ENCODE data around the gene TIAM1. TPM values are rescaled to one million over a fixed set of nuclear protein-coding genes. Genes with fewer than 3 reads are reported as not detected.

The TIAM1 gene
- total RNA-seq, 1 donor from 2014 or later = 23.3 TPM

DNA sequence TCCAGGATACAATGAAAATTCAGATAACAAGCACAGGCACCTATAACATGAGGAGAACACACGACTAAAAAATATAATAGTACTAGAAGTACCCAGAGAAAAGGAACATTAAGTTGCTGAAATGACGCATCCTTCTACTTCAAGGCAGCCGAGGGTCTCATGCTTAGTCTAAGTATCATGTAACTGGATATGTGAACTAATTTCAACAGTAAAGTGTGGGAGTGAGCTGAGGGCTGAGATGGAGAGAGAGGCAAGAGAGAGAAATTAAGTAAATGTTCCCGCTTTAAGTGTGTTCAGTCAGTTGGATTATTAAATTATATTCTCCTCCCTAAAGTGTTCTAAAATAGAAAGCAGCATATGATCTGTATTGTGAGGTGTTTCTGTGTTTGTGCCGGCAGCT is 153.5 kb downstream of the TIAM1 start:
- no peak for DNase-seq
- no peaks in the 10 kb centered on the region for H3K27me3 Mint-ChIP-seq (ENCODE audit: unreplicated experiment)
- H3K9me3 Mint-ChIP-seq (ENCODE audit: unreplicated experiment) = no peaks in the 10 kb centered on the region
- no peak overlapping the region for H3K4me3 Mint-ChIP-seq (ENCODE audit: unreplicated experiment)
- H3K4me1 Mint-ChIP-seq (ENCODE audit: low read depth, unreplicated experiment) = no peaks in the 10 kb centered on the region
- H3K36me3 Mint-ChIP-seq (ENCODE audit: unreplicated experiment) = no peaks in the 10 kb centered on the region
- TF ChIP-seq, protein P1, sequence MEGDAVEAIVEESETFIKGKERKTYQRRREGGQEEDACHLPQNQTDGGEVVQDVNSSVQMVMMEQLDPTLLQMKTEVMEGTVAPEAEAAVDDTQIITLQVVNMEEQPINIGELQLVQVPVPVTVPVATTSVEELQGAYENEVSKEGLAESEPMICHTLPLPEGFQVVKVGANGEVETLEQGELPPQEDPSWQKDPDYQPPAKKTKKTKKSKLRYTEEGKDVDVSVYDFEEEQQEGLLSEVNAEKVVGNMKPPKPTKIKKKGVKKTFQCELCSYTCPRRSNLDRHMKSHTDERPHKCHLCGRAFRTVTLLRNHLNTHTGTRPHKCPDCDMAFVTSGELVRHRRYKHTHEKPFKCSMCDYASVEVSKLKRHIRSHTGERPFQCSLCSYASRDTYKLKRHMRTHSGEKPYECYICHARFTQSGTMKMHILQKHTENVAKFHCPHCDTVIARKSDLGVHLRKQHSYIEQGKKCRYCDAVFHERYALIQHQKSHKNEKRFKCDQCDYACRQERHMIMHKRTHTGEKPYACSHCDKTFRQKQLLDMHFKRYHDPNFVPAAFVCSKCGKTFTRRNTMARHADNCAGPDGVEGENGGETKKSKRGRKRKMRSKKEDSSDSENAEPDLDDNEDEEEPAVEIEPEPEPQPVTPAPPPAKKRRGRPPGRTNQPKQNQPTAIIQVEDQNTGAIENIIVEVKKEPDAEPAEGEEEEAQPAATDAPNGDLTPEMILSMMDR (IDR thresholded peaks at IDR 0.05; ENCODE audit: partially characterized antibody, unreplicated experiment) = no peak
- H3K27ac Mint-ChIP-seq (ENCODE audit: unreplicated experiment) = no peak overlapping the region

GRCh38 chr21:31187499-31187898 is 156.6 kb downstream of the TIAM1 start:
- no peak overlapping the region for H3K4me3 Mint-ChIP-seq (ENCODE audit: unreplicated experiment)

DNA sequence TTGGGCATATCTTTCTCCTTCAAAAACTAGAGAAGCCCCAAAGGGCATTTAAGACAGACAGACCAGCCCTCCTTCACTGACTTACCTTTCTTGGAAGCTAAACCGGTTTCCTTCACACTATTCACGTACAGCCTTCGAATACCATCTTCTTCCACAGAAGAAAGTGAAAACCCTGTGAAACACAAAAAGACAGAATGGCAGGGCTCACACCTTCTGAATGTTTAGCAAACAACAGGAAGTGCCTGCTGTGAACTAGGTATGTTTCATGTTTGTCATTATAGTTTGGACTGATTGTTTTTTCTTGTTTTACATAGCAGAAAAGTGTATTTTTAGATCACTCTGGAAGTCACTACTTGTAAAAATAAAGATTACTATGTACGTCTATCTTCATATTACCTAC is 157.1 kb downstream of the TIAM1 start:
- Mint-ChIP-seq H3K4me1 (ENCODE audit: low read depth, unreplicated experiment) (peaks cover 12% of the 10 kb centered on the region), H3K27me3 (ENCODE audit: unreplicated experiment) (no peaks in the 10 kb centered on the region), H3K9me3 (ENCODE audit: unreplicated experiment) (no peaks in the 10 kb centered on the region), H3K27ac (ENCODE audit: unreplicated experiment) (no peak overlapping the region), H3K4me3 (ENCODE audit: unreplicated experiment) (no peak overlapping the region), H3K36me3 (ENCODE audit: unreplicated experiment) (no peaks in the 10 kb centered on the region)
- DNase-seq = no peak
- TF ChIP-seq, protein P1 (IDR thresholded peaks at IDR 0.05; ENCODE audit: partially characterized antibody, unreplicated experiment) = no peak

More at GRCh38 chr21:31187499-31187898, 156.6 kb downstream of the TIAM1 start:
- H3K36me3 Mint-ChIP-seq (ENCODE audit: unreplicated experiment) = no peaks in the 10 kb centered on the region
- DNase-seq = no peak
- H3K27ac Mint-ChIP-seq (ENCODE audit: unreplicated experiment) = no peak overlapping the region
- TF ChIP-seq, protein P1 (IDR thresholded peaks at IDR 0.05; ENCODE audit: partially characterized antibody, unreplicated experiment) = no peak
- no peaks in the 10 kb centered on the region for H3K27me3 Mint-ChIP-seq (ENCODE audit: unreplicated experiment)
- peaks cover 8% of the 10 kb centered on the region for H3K4me1 Mint-ChIP-seq (ENCODE audit: low read depth, unreplicated experiment)
- H3K9me3 Mint-ChIP-seq (ENCODE audit: unreplicated experiment) = no peaks in the 10 kb centered on the region

DNA sequence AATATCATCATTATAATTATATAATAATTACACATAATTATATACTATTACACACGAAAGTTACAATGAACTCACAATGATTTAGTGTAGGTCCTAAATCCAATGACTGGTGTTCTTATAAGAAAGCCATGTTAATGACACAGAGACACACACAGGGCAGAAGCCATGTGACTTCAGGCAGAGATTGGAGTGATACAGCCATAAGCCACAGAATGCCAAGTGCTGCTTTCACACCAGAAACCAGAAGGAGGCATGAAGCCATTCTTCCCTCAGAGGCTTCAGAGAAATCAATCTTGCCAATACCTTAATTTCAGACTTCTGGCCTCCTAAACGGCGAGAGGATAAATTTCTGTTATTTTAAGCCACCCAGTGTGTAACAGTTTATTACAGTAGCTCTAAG is 158.4 kb downstream of the TIAM1 start:
- H3K9me3 Mint-ChIP-seq (ENCODE audit: unreplicated experiment) = no peaks in the 10 kb centered on the region
- no peak overlapping the region for H3K27ac Mint-ChIP-seq (ENCODE audit: unreplicated experiment)
- TF ChIP-seq, protein P1 (IDR thresholded peaks at IDR 0.05; ENCODE audit: partially characterized antibody, unreplicated experiment) = no peak
- no peak overlapping the region for H3K4me3 Mint-ChIP-seq (ENCODE audit: unreplicated experiment)
- DNase-seq = no peak
- H3K27me3 Mint-ChIP-seq (ENCODE audit: unreplicated experiment) = peaks cover 2% of the 10 kb centered on the region
- no peaks in the 10 kb centered on the region for H3K36me3 Mint-ChIP-seq (ENCODE audit: unreplicated experiment)
- H3K4me1 Mint-ChIP-seq (ENCODE audit: low read depth, unreplicated experiment) = peaks cover 12% of the 10 kb centered on the region

- TF ChIP-seq, protein P1 (IDR thresholded peaks at IDR 0.05; ENCODE audit: partially characterized antibody, unreplicated experiment) = no peak
- Mint-ChIP-seq H3K4me3 (ENCODE audit: unreplicated experiment) (no peak overlapping the region), H3K27ac (ENCODE audit: unreplicated experiment) (no peak overlapping the region), H3K9me3 (ENCODE audit: unreplicated experiment) (no peaks in the 10 kb centered on the region), H3K27me3 (ENCODE audit: unreplicated experiment) (peaks cover 2% of the 10 kb centered on the region), H3K36me3 (ENCODE audit: unreplicated experiment) (no peaks in the 10 kb centered on the region), H3K4me1 (ENCODE audit: low read depth, unreplicated experiment) (peaks cover 12% of the 10 kb centered on the region)
- no peak for DNase-seq
Observed at GRCh38 chr21:31184876-31185275, 159.2 kb downstream of the TIAM1 start.
